Urothelium cell line (cell line): ENCODE results near the gene SH3PXD2A.

Experiments used
- DNase-seq: peaks from one replicate; pipeline ENCODE4 v3.0.0; 2011; ENCODE audit warnings: low spot score, mixed read lengths
- FAIRE-seq: peaks from 2 replicates; lab custom pipeline; 2011; peaks lifted over from hg19 to GRCh38; lab: Jason Lieb, UNC

SH3PXD2A gene

DNA sequence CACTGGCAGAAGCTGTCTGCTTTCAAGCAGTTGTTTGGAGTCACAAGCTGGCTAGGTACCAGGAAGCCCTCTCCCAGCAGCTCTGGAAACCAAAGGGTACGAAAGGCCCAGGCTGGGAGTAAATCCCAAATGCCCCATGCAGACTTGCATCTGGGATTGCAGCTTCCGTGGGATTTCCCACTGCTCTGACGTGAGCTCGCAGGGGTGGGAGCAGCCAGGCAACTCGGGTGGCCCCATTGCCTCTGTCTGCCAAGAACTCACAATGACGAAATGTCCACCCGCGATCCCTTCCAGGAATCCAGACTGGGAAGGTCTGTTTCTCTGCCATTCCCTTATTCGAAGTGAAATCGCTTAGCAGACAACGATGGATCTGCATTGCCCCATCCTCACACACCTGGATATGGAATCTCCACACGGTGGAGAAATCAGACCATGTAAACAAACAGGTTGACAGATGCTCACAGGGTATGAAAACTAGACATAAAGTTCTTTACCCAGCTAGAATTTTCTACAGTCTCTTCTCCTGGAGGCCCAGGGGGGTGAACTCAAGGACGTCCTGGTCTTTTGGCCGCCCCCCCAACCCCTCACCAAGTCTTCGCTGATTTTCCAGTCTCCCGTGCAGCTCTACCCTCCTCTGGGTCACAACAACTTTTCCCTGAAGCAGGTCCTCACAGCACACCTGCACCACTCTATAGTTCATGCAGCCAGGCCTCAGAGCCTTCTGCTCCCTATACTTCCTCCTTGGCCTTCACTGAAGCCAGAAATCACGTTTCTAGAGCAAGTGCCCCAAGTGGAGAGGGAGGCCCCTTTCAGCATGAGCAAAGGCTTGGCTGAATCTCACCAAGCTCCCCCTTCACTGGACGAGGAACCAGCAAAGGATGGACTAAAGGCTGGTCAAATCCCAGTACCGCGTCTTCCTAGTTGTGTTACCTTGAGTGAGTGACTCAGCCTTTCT is 20.0 kb downstream of the SH3PXD2A start:
- FAIRE-seq, result no peak
- DNase-seq, result no peak

DNA sequence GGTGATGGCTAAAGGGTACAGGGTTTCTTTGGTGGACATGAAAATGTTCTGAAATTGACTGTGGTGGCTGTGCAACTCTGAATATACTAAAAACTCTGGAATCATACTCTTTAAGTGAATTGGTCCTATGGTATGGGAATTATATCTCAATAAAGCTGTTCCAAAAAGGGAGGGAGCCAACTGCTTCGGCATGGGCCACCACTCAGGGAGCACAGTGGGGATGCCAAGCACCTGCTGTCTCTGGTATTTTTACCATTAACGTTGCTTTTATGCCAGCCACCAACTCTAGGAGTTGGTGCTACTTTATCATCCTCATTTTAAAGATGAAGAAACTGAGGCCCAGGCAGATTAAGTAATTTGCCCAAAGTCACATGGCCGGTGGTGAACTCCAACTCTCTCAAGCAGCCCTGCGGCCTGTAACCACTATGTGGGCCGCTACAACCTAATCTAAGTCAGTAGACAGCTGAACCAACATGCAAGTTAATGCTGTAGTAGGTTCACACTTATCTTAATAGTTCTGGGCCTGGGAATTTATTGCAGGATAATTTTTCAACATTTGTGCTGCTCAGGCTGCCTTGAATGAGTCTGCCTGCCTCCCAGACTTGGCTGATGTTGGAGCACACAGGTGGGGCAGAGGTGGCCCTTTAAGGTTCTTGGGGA is 20.8 kb downstream of the SH3PXD2A start:
- DNase-seq (no peak), FAIRE-seq (no peak)

- no peak for FAIRE-seq
Observed at GRCh38 chr10:103833731-103834365, 21.5 kb downstream of the SH3PXD2A start.

GRCh38 chr10:103832806-103833205 is 22.6 kb downstream of the SH3PXD2A start:
- FAIRE-seq, result no peak
- DNase-seq, result no peak

More at GRCh38 chr10:103833731-103834365, 21.5 kb downstream of the SH3PXD2A start:
- DNase-seq, result peak; percentile 24

DNA sequence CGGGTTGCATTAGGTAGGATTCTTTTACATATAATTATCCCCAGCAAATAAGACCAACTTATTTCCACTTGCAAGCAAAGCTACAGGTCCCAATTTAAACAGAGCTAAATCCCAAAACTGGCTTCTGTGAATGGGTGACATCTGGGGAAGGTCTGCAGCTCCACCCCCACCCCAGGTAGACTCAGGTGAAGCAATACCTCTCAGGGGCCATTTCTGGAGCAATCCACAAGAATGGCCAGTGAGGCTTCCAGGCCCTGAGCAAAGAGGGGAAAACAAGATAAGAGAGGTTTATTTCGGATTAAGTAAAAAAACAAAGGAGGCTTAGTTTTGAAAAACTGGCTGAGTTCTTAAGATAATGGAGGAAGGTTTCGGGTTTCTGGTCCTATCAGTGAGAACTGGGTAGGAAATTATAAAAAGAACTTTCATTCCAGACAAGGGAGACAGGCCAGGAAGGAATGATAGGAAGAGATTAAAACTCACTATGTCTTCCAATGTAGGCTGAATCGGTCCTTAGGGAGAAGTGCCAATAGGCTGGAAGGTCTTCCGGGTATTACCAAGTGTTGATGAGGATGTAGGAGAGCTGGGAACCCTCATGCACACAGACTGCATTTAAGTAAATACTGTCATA is 25.4 kb downstream of the SH3PXD2A start:
- no peak for FAIRE-seq
- no peak for DNase-seq

DNA sequence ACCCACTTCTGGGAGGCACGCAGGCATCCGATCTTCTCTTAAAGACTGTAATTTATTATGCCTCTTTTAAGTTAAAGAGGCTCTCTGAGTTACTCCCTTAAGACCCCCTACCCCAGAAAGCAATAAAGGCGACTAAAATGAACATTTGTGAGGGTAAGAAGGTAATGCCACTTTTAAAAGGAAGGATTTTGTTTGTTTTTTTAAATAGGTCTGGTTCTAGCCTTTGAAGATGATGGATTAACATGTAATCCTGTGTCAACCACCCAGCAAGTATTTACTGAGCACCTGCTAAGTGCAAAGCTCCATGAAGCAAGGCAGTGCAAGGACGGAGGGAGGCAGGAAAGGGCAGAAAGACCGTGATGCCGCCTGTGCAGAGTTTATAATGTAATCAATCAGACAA is 26.1 kb downstream of the SH3PXD2A start:
- FAIRE-seq, result no peak

DNA sequence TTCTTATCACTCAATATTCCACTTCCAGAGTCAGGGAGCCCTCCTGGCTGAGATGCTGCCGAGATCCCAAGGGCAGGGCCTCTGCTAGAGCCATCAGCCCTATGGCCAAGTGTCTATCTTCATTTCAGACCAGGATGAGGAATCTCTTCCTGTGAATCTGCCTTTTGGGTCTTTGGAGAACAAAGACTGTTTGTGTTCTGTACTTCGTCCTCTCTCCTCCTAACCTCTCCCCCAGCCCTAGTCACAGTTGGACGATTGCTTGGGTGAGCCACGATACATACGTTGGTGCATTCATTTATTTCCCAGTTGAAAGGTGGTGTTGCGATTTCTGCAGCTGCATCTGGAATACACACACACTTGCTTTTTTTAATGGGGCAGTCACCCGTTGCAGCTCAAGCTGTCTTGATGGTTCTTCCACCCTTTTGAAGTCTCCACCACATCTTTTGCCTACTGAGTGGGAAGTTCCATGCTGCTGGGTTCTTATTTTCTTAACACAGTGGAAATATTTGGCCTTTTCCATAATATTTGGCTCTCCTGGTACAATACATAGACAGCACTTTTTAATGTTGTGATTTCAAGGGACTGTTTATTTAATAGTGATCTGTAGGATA is 26.7 kb downstream of the SH3PXD2A start:
- DNase-seq, result no peak
- peak; percentile 52 for FAIRE-seq

More for the DNA sequence above, 26.1 kb downstream of the SH3PXD2A start:
- no peak for DNase-seq

GRCh38 chr10:103828107-103828506 is 27.3 kb downstream of the SH3PXD2A start:
- FAIRE-seq, result no peak
- peak; percentile 60 for DNase-seq

DNA sequence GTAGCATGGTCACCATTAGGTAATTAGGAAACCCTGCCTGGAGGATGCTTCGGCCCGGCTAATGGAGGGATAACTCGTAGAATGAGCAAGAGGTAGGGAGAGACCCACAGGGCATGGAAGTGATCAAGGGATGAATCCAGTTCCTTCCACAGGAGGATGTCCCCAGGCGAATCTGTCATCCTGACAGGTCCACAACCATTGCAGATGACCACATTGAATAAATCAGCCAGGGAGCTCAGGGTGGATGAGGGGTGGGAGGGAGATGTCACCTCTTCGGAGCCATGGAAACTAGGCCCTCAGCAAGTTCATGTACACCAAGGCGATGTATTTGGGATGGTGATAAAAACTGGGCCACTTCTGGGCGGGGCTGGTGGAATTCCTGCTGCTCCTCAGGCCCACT is 28.5 kb downstream of the SH3PXD2A start:
- DNase-seq, result no peak
- no peak for FAIRE-seq

- no peak for FAIRE-seq
- no peak for DNase-seq
Observed at GRCh38 chr10:103824281-103824680, 31.1 kb downstream of the SH3PXD2A start.

GRCh38 chr10:103823706-103824272 is 31.6 kb downstream of the SH3PXD2A start:
- DNase-seq (no peak), FAIRE-seq (no peak)

DNA sequence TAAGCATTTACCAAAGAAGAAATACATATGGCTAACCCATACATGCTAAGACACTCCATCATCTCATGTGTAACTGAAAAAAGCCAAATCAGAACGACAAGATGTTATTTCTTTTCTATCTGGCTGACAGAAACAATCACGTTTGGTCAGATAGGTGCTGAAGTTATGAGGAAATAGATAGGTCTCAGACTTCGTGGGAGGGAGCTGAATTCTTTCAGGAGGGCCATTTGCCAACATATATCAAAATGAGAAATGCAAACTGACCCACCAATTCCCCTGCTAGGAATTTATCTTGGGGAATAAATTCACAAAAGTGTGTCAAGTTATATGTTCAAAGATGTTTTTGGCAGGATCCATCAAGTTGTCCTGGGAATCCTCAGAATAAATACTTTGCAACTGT is 32.6 kb downstream of the SH3PXD2A start:
- FAIRE-seq (no peak), DNase-seq (no peak)

DNA sequence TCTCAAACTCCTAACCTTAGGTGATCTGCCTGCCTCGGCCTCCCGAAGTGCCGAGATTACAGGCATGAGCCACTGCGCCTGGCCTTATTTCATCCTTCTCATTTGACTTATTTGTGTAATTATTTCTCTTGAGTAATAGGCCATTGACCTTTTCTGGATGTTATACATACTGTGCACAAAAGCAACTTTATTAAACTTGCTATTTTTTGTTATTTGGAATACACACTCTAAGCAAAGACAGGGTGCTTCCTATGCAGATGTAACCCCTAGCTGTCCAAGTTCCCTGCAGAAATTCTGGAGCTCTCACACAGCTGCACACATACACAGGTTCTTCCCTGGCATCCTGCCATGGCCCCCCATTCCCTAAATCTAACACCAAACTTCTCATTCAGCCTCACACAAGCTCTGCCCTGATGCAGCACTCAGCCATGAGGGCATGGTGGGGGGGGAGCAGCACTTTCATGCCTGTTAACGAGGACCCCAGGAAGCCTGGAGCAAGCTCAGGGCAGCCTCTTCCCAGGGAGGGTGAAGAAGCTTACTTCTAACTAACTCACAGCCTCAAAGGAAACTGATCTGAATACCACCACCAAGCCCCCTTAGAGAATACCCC is 33.2 kb downstream of the SH3PXD2A start:
- DNase-seq, result no peak
- FAIRE-seq, result no peak

GRCh38 chr10:103820101-103821062 is 35.0 kb downstream of the SH3PXD2A start:
- FAIRE-seq, result no peak
- no peak for DNase-seq

DNA sequence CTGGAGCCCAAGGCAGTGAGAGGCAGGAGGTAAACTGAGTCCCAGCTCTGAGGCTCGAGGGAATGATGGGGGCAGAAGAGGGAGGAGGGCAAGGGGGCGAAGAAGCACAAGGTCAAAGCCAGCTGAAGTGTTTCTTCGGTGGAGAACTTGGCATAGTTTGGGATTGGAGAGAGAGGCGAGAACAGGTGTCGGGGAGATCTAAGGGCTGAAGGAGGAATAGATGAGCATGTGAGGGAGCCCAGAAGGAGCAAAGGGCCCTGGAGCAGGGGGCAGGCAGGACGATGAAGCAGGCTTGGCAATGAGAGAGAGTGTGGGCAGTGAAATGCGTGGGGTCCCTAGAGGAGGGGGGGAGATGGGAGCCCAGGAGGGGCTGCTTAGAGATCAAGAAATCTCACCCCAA is 35.9 kb downstream of the SH3PXD2A start:
- FAIRE-seq (no peak), DNase-seq (no peak)

DNA sequence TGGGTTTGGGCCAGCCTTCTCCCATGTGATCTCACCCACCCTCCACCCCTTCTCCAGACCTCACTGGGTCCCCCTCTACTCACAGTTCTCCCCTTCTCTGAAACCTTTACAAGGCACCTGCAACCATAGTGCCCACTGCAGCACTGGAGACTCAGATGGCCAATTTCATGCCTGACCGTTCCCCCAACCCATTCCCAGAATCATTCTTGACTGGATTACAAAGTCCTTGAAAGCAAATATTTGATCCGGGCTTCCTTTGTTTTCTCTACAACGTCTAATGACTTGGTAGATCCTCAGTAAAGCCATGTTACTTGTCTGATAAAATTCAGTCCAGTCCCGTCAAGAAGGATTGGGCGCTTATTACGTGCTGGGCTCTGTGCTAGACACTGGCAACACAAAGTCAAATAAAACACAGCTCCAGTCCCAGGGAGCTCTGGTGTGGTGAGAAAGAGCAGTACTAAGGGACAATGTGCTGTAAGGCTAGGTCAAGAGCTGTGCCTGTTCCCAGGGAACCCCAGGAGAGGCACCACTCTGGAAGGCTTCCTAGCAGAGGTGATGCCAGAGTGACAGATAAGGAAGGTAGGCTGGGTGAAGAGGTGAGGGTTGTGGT is 36.5 kb downstream of the SH3PXD2A start:
- DNase-seq, result no peak
- no peak for FAIRE-seq

- DNase-seq (no peak), FAIRE-seq (no peak)
Observed at GRCh38 chr10:103818105-103818504, 37.3 kb downstream of the SH3PXD2A start.

DNA sequence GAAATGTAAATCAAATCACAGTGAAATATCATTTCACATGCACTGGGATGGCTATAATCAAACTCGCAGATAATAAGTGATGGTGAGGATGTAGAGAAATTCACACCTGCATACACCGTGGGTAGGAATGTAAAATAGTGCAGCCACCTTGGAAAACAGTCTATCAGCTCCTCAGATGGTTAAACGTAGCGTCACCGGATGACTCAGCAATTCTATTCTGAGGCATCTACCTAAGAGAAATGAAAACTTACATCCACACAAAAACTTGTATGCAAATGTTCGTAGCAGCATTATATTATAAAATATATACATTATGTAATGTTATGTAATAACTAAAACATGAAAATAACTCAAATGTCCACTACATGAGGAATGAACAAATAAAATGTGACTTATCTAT is 38.9 kb downstream of the SH3PXD2A start:
- FAIRE-seq (no peak), DNase-seq (peak; percentile 34)
